GM13976 (cell line): ENCODE measurements around the gene PLEKHS1.

Experiments used
- DNase-seq: peaks from one replicate; pipeline ENCODE4 v3.0.0; 2012; ENCODE audit warnings: low spot score
- CTCF ChIP-seq: IDR thresholded peaks from 2 replicates; pipeline ENCODE4 v1.5.1; 2012; ENCODE audit warnings: borderline replicate concordance, mild to moderate bottlenecking; ENCODE audit not compliant: insufficient read depth; ENCODE audit errors: extremely low read depth, missing control alignments, control extremely low read depth
- in situ Hi-C: fragments of 300-500 bp; cut with MboI; formaldehyde crosslinking; loops from one replicate; pipeline ENCODE4 v1.12.0; 2022; ENCODE audit warnings: low sequenced_read_pairs, mixed read lengths, inconsistent platforms; ENCODE audit not compliant: unreplicated experiment

The PLEKHS1 gene

DNA sequence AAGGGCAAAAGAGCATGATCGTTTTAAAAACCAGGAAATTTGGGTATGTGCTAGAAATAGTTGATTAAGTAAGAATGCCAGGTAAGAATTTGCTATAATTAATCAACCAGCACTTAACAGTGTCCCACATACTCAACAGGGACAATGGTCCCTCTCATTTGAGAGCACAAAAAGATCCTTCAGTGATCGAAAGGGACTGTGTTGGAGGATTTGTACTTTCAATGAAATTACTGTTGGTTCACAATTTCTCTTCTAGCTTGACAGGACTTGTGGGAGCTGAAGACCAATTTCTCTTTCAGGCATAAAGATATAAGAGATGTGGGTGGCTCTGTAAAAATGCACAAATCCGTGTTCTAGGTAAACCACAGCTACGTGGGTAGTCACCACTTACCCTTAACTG, 12.5 kb upstream of the PLEKHS1 start:
- DNase-seq = no peak
- in situ Hi-C loops = no loop called here
- TF ChIP-seq CTCF = no peak

DNA sequence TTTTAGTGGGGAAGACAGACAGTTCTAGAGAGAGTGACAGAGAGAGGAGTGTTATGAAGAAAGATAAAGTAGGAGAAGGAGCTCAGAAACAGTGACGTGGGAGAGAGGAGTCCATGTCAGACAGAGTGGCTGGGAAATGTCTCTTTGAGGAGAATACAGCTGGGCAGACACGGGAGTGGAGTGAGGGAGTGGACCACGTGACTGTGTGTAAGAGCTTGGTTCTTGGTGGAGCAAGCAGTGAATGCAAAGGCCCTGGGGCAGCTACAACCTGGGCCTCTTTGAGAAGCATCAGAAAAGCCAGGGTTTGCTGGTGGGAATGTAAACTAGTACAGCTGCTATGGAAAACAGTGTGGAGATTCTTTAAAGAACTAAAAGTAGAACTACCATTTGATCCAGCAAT, 11.9 kb upstream of the PLEKHS1 start:
- TF ChIP-seq CTCF = no peak
- in situ Hi-C loops = no loop called here
- DNase-seq = no peak

- DNase-seq = no peak
- no peak for TF ChIP-seq CTCF
- in situ Hi-C loops = no loop called here
Observed at GRCh38 chr10:113740850-113741249, 10.6 kb upstream of the PLEKHS1 start.

- no peak for TF ChIP-seq CTCF
- in situ Hi-C loops = no loop called here
- DNase-seq = no peak
Observed at GRCh38 chr10:113742466-113742865, 9.0 kb upstream of the PLEKHS1 start.

DNA sequence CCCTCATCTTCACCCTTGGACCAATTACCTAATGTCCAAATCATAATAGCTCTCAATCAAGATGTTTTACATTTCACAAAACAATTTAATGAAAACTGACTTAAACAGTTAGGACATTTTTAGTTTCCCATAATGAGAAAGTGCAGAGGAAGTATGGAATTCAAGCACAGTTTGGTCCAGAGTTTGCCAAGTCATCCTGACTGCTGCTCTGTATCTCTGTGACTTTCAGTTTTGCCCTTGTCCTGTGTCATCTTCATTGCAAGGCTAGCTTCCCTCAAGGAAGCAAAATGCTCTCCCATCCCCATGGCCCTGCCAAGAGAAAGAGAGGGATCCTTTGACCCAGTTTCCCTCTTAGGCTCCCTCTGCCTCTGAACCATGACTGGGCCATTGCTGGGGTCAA, 7.9 kb upstream of the PLEKHS1 start:
- DNase-seq = no peak
- TF ChIP-seq CTCF = no peak
- in situ Hi-C loops = no loop called here

DNA sequence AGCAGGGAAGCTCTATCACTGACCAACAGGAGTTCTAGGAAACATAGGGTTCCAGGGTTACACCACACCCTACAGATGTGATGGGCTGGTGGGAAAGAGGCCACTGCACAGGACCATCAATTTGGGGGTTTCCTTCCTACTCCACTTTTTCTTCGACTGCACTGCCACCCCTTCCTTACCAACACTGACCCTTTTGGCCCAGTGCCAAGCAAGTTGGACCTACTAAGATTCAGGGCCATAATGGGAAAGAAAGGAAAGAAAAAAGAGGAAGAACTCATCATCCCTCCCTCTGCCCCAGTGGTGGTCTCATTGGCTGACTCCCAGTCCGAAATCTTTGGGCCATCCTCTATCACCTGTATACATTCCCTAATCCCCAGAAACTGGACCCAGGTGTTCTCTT, 6.1 kb upstream of the PLEKHS1 start:
- DNase-seq = no peak
- no peak for TF ChIP-seq CTCF

More for the DNA sequence above, 6.1 kb upstream of the PLEKHS1 start:
- in situ Hi-C loops = no loop called here
